AG20443 (cell line): Measurements from ENCODE around the gene REELD1.

ENCODE experiments used
- DNase-seq: peaks from one replicate; pipeline ENCODE4 v3.0.0; 2012; ENCODE audit warnings: low spot score, mixed read lengths

REELD1 gene

DNA sequence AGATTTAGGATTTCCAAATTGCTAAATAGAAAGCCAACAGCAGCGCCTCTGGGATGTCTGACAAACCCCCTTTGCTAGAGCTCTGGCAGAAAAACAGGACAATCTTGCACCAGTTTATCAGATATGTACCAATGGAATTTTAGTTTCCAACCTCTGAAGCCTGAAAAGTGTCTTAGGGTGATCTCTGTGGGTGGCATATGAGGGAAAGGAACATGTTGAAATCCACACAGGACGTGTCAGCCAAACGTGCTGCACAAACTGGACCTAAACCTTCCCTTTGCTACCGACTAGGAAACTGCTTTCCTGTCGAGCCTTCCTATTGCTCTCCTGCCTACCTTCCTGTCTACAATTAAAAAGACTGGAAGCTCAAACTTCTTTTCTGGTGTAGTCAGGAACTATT lies 53.5 kb downstream of the REELD1 start:
- no peak for DNase-seq

DNA sequence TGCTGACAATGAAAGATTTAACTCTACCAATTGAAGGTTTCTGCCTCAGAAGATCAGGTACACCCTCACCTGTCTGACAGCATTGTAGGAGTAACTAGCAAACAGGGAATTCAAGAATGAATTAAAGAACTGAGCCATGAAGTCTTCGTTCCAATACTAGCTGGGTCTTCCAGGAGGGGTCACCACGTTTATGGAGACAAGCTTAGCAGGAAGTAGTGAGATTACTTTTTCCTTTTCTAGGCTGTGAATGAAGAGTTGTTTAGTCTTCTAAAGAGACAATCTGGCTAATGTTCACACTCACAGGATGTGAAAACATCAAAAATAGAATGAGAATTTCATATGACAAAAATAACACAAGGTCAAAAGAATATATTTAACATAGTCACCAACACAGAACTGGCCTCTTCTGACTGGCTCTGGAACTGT lies 54.9 kb downstream of the REELD1 start:
- DNase-seq = no peak

DNA sequence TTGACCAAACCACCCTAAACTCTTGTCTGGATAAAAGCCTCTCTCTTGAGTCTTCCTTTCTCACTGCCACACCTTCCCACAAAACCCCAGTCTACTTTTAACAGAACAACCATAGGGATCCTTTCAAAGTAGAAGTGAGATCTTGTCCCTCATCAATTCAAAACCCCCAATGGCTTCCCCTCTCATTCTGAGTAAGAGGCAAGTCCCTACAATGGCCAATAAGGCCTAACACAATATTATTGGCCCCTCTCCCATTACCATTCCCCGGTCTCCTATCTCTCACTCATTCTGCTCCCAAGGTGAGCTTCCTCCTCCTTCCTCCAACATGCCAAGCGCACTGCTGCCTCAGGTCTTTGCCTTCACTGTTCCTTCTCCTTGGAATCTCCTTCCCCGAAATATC lies 57.1 kb downstream of the REELD1 start:
- DNase-seq = no peak

DNA sequence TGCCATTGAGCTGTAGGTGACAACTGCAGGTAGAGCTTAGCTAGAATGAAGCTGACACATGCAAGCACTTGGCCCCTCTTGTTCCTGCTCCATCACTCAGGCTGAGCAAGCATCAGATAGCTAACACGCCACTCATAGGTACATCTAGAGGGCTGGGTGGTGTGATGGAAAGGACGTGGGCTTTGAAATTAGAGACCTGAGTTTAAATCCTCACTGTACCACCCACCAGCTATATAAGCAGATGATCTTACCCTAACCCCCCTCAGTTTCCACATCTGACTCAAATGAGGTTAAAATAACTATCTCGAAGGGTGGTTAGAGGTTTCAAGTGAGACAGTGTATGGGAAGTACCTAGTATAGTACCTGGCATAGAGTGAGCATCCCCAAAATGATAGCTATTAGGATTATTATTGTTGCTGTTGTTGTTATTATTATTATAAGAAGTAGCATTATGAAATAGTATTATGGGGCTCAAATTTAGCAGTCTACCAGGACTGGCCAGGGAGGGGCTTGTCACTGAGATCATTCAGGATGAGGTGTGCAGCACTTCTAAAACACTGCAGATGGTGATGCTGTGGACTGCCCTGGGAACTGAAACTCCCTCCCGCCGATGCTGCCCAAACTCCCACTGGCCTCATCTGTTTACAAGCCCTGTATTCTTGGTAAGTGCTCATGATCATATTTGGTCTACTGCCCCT lies 59.0 kb downstream of the REELD1 start:
- DNase-seq = no peak

DNA sequence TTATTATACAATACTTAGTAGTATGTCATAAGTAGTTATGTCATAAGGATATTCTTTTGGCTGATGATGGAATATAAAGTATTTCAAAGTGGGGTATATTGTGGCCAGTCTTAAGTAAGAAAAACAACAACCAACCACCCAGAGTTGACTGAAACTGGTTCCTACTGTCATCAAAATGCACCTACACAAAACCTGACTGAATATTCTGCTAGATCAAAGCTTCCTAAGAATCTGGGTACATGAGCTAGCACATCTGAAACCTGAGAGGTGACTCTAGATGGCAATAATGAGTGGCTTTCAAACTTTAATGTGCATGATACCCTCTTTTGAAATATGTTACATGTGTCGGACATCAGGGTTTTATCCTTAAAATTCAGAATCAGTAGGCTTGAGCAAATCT lies 60.4 kb downstream of the REELD1 start:
- no peak for DNase-seq

DNA sequence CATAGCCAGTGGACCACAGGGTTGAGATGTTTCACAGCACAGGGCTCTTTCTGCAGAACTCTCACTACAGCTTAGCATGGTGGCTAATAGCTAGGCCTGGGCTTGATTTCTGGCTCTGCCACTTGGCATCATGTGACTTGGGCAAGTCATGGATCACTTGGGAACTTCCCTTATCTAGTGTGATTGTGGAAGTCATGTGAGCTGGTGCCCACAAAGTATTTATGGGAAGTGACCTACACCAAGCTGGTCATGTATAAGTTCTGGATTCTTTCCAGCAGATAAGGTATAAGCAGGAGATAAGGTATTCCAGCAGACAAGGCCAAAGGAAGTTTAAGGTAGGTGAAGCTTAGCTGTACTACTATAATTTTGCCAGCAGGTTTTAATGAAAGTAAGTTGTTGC lies 61.0 kb downstream of the REELD1 start:
- no peak for DNase-seq

DNA sequence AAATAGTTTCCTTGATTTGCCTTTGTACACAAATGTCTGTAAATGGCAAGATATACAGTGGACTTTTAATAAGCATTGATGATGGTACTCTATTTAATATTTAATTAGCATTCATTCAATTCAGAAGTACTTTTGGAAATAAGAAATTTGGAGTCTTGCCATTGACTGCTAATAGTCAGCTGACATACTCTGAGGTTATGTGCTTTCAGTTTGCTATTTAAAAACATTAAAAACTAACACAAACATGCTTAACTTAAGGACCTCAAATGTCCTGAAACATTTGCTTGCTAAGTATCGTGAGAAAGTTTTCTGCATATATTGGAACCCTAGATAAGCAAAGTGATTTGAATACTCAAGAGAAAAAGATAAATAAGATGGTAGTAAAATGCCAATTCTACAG lies 64.6 kb downstream of the REELD1 start:
- DNase-seq = no peak
